ENCODE results near the gene KLHL6.
"Not testable (repeated sequence)": the region's sequence is repeated elsewhere in the genome, so short reads cannot be mapped to it uniquely, and the experiment has no call there.

Gene KLHL6

GRCh38 chr3:183448369-183449128 lies 107.0 kb downstream of the KLHL6 start:
- no peak for DNase-seq (ENCODE audit: low read depth in 2 of 2)

- DNase-seq (ENCODE audit: low read depth in 2 of 2), result peak; percentile 24 to 55
Observed at GRCh38 chr3:183447206-183448001, 108.1 kb downstream of the KLHL6 start.

- DNase-seq (ENCODE audit: low read depth in 2 of 2), result no peak
Observed at GRCh38 chr3:183446838-183447205, 108.7 kb downstream of the KLHL6 start.

GRCh38 chr3:183444748-183445147 lies 110.8 kb downstream of the KLHL6 start:
- DNase-seq (ENCODE audit: low read depth in 2 of 2), result no peak

- no peak for DNase-seq (ENCODE audit: low read depth in 2 of 2)
Observed at GRCh38 chr3:183443395-183444385, 111.8 kb downstream of the KLHL6 start.

- no peak for DNase-seq (ENCODE audit: low read depth in 2 of 2)
Observed at GRCh38 chr3:183442994-183443393, 112.5 kb downstream of the KLHL6 start.

GRCh38 chr3:183440521-183440920 lies 115.0 kb downstream of the KLHL6 start:
- not testable (repeated sequence) for DNase-seq (ENCODE audit: low read depth in 2 of 2)

GRCh38 chr3:183439515-183439914 lies 116.0 kb downstream of the KLHL6 start:
- DNase-seq (ENCODE audit: low read depth in 2 of 2), result no peak

- no peak for DNase-seq (ENCODE audit: low read depth in 2 of 2)
Observed at GRCh38 chr3:183438735-183439134, 116.8 kb downstream of the KLHL6 start.

- no peak for DNase-seq (ENCODE audit: low read depth in 2 of 2)
Observed at GRCh38 chr3:183437666-183438564, 117.6 kb downstream of the KLHL6 start.
